BLaER1 (cell line): Measurements from ENCODE around the gene BRAF.
"Not testable (repeated sequence)": the region's sequence is repeated elsewhere in the genome, so short reads cannot be mapped to it uniquely, and the experiment has no call there.

Experiments
- H3K27ac ChIP-seq: shearing (Covaris generic); formaldehyde crosslinking; 2 replicates; pipeline ENCODE4 v1.8.1; 2022
- H3K27me3 ChIP-seq: shearing (Covaris generic); formaldehyde crosslinking; 2 replicates; pipeline ENCODE4 v1.8.1; 2022
- H3K36me3 ChIP-seq: shearing (Covaris generic); formaldehyde crosslinking; 2 replicates; pipeline ENCODE4 v1.8.1; 2022
- H3K4me1 ChIP-seq: shearing (Covaris generic); formaldehyde crosslinking; 2 replicates; pipeline ENCODE4 v1.8.1; 2022
- H3K4me2 ChIP-seq: shearing (Covaris generic); formaldehyde crosslinking; 2 replicates; pipeline ENCODE4 v1.8.1; 2022
- H3K4me3 ChIP-seq: shearing (Covaris generic); formaldehyde crosslinking; 2 replicates; pipeline ENCODE4 v1.8.1; 2022
- H3K9ac ChIP-seq: shearing (Covaris generic); formaldehyde crosslinking; 2 replicates; pipeline ENCODE4 v1.8.1; 2022
- H3K9me3 ChIP-seq: shearing (Covaris generic); formaldehyde crosslinking; 2 replicates; pipeline ENCODE4 v1.8.1; 2022
- H4K20me1 ChIP-seq: shearing (Covaris generic); formaldehyde crosslinking; 2 replicates; pipeline ENCODE4 v1.8.1; 2022
- Cebpa-rat ChIP-seq: shearing (Covaris generic); IDR thresholded peaks from 2 replicates; pipeline ENCODE4 v1.8.1; 2022

The BRAF gene

GRCh38 chr7:140863867-140864266 lies 60.9 kb downstream of the BRAF start:
- Histone ChIP-seq H3K27me3 (no peaks in the 10 kb centered on the region), H3K4me1 (no peaks in the 10 kb centered on the region), H3K9ac (no peak overlapping the region), H3K36me3 (peaks cover 16% of the 10 kb centered on the region; the same call in 1 of the 2 replicates), H4K20me1 (peaks cover 76% of the 10 kb centered on the region), H3K4me2 (no peak overlapping the region), H3K4me3 (no peak overlapping the region), H3K27ac (no peak overlapping the region), H3K9me3 (peaks cover 11% of the 10 kb centered on the region)
- TF ChIP-seq Cebpa-rat: no peak

- H3K4me2 ChIP-seq: no peak overlapping the region
- peaks cover 11% of the 10 kb centered on the region for H3K9me3 ChIP-seq
- no peaks in the 10 kb centered on the region for H3K27me3 ChIP-seq
- H3K9ac ChIP-seq: no peak overlapping the region
- H3K27ac ChIP-seq: no peak overlapping the region
- H3K36me3 ChIP-seq: peaks cover 16% of the 10 kb centered on the region; the same call in 1 of the 2 replicates
- no peak overlapping the region for H3K4me3 ChIP-seq
- TF ChIP-seq Cebpa-rat: no peak
- no peaks in the 10 kb centered on the region for H3K4me1 ChIP-seq
- H4K20me1 ChIP-seq: peaks cover 73% of the 10 kb centered on the region
Measured at GRCh38 chr7:140863184-140863583, 61.5 kb downstream of the BRAF start.

GRCh38 chr7:140857048-140857447 lies 67.7 kb downstream of the BRAF start:
- peaks cover 82% of the 10 kb centered on the region for H4K20me1 ChIP-seq
- H3K4me1 ChIP-seq: no peaks in the 10 kb centered on the region
- no peaks in the 10 kb centered on the region for H3K9me3 ChIP-seq
- H3K9ac ChIP-seq: no peak overlapping the region
- no peaks in the 10 kb centered on the region; the same call in 1 of the 2 replicates for H3K36me3 ChIP-seq
- no peak overlapping the region for H3K27ac ChIP-seq
- no peak overlapping the region for H3K4me2 ChIP-seq
- H3K4me3 ChIP-seq: no peak overlapping the region
- no peaks in the 10 kb centered on the region for H3K27me3 ChIP-seq
- no peak for TF ChIP-seq Cebpa-rat

- H3K4me1 ChIP-seq: no peaks in the 10 kb centered on the region
- H3K27ac ChIP-seq: no peak overlapping the region
- no peak overlapping the region for H3K9ac ChIP-seq
- H3K4me3 ChIP-seq: no peak overlapping the region
- H3K27me3 ChIP-seq: no peaks in the 10 kb centered on the region
- H4K20me1 ChIP-seq: no peaks in the 10 kb centered on the region
- H3K9me3 ChIP-seq: peaks cover 19% of the 10 kb centered on the region
- peaks cover 41% of the 10 kb centered on the region for H3K36me3 ChIP-seq
- no peak overlapping the region for H3K4me2 ChIP-seq
- no peak for TF ChIP-seq Cebpa-rat
Measured at GRCh38 chr7:140841166-140841715, 83.5 kb downstream of the BRAF start.

- Histone ChIP-seq H3K36me3 (peaks cover 31% of the 10 kb centered on the region), H3K4me1 (peaks cover 21% of the 10 kb centered on the region)
- no peak for TF ChIP-seq Cebpa-rat
Measured at GRCh38 chr7:140831724-140832123, 93.0 kb downstream of the BRAF start.

GRCh38 chr7:140829720-140830119 lies 95.0 kb downstream of the BRAF start:
- TF ChIP-seq Cebpa-rat: no peak
- Histone ChIP-seq H3K27ac (no peak overlapping the region), H3K27me3 (no peaks in the 10 kb centered on the region), H3K4me3 (no peak overlapping the region), H3K4me1 (peaks cover 11% of the 10 kb centered on the region), H3K9ac (no peak overlapping the region), H4K20me1 (no peaks in the 10 kb centered on the region), H3K4me2 (no peak overlapping the region), H3K36me3 (peaks cover 34% of the 10 kb centered on the region), H3K9me3 (no peaks in the 10 kb centered on the region; the same call in 1 of the 2 replicates)

More at GRCh38 chr7:140831724-140832123, 93.0 kb downstream of the BRAF start:
- H3K27ac ChIP-seq: no peak overlapping the region
- no peaks in the 10 kb centered on the region for H4K20me1 ChIP-seq
- H3K9ac ChIP-seq: no peak overlapping the region
- H3K9me3 ChIP-seq: no peaks in the 10 kb centered on the region; the same call in 1 of the 2 replicates
- no peak overlapping the region for H3K4me3 ChIP-seq
- H3K4me2 ChIP-seq: no peak overlapping the region
- H3K27me3 ChIP-seq: no peaks in the 10 kb centered on the region

- Histone ChIP-seq H3K27me3 (no peaks in the 10 kb centered on the region), H3K4me1 (peaks cover under 1% of the 10 kb centered on the region; the same call in 1 of the 2 replicates), H3K9ac (no peak overlapping the region), H3K36me3 (peaks cover 34% of the 10 kb centered on the region), H3K4me2 (no peak overlapping the region), H3K27ac (no peak overlapping the region), H3K4me3 (no peak overlapping the region), H4K20me1 (no peaks in the 10 kb centered on the region), H3K9me3 (no peaks in the 10 kb centered on the region; the same call in 1 of the 2 replicates)
- no peak for TF ChIP-seq Cebpa-rat
Measured at GRCh38 chr7:140828741-140829140, 96.0 kb downstream of the BRAF start.

GRCh38 chr7:140817383-140817782 lies 107.3 kb downstream of the BRAF start:
- H3K4me2 ChIP-seq, H3K27me3 ChIP-seq, H3K27ac ChIP-seq, H3K4me3 ChIP-seq, H3K9ac ChIP-seq, H4K20me1 ChIP-seq, H3K4me1 ChIP-seq: not testable (repeated sequence)
- Histone ChIP-seq H3K9me3 (peaks cover 22% of the 10 kb centered on the region), H3K36me3 (peaks cover 20% of the 10 kb centered on the region; the same call in 1 of the 2 replicates)

- H3K4me3 ChIP-seq: no peak overlapping the region
- no peak overlapping the region for H3K4me2 ChIP-seq
- H3K27ac ChIP-seq: no peak overlapping the region
- H3K9ac ChIP-seq: no peak overlapping the region
- H3K4me1 ChIP-seq: no peaks in the 10 kb centered on the region
- no peaks in the 10 kb centered on the region for H3K27me3 ChIP-seq
- H3K9me3 ChIP-seq: no peaks in the 10 kb centered on the region
- peaks cover 13% of the 10 kb centered on the region; the same call in 1 of the 2 replicates for H4K20me1 ChIP-seq
- TF ChIP-seq Cebpa-rat: no peak
- peaks cover 5% of the 10 kb centered on the region; the same call in 1 of the 2 replicates for H3K36me3 ChIP-seq
Measured at GRCh38 chr7:140810830-140811556, 113.7 kb downstream of the BRAF start.

- Histone ChIP-seq H3K9ac (no peak overlapping the region), H4K20me1 (peaks cover 13% of the 10 kb centered on the region; the same call in 1 of the 2 replicates), H3K36me3 (peaks cover 6% of the 10 kb centered on the region; the same call in 1 of the 2 replicates), H3K27me3 (no peaks in the 10 kb centered on the region), H3K4me2 (no peak overlapping the region), H3K4me3 (no peak overlapping the region), H3K27ac (no peak overlapping the region), H3K4me1 (no peaks in the 10 kb centered on the region), H3K9me3 (no peaks in the 10 kb centered on the region)
- no peak for TF ChIP-seq Cebpa-rat
Measured at GRCh38 chr7:140810385-140810784, 114.3 kb downstream of the BRAF start.
